ENCODE data around the gene NAE1. TPM values are rescaled to one million over a fixed set of nuclear protein-coding genes. Genes with fewer than 3 reads are reported as not detected.
"Not testable (repeated sequence)": the region's sequence is repeated elsewhere in the genome, so short reads cannot be mapped to it uniquely, and the experiment has no call there.

NAE1 gene
- total RNA-seq, 1 donor from 2014 or later = 125 TPM

GRCh38 chr16:66810391-66810790, 20.4 kb downstream of the NAE1 start:
- H3K9me3 Mint-ChIP-seq = no peaks in the 10 kb centered on the region
- no peak overlapping the region for H3K27ac Mint-ChIP-seq
- intact Hi-C loops (cut with micrococcal nuclease) = no loop called here
- no peaks in the 10 kb centered on the region for H3K27me3 Mint-ChIP-seq
- peaks cover 59% of the 10 kb centered on the region for H3K36me3 Mint-ChIP-seq (ENCODE audit: low read depth)
- no peak overlapping the region for H3K4me3 Mint-ChIP-seq
- DNase-seq = peak; percentile 42
- no peaks in the 10 kb centered on the region for H3K4me1 Mint-ChIP-seq

DNA sequence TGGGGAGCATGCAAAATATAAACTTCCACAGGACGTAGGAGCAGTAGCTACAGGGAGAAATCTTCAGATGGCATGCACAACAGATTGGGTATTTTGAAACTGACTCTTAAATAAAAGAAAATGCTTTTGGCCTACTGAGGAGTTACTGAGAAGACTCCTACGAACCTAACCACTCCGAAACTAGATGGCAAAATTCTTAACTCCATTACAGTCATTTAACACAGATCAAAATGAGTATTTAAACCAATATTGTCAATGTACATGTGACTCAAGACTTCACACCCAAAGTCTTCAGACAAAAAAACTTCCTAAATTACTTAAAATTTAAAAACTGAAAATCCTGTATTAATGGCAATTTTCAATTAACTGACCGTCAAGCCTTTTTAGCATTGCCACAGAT, 21.0 kb downstream of the NAE1 start:
- H3K4me3 Mint-ChIP-seq = no peak overlapping the region
- H3K27me3 Mint-ChIP-seq = no peaks in the 10 kb centered on the region
- no peak for DNase-seq
- peaks cover 58% of the 10 kb centered on the region for H3K36me3 Mint-ChIP-seq (ENCODE audit: low read depth)
- no peaks in the 10 kb centered on the region for H3K9me3 Mint-ChIP-seq
- H3K4me1 Mint-ChIP-seq = no peaks in the 10 kb centered on the region
- intact Hi-C loops (cut with micrococcal nuclease) = no loop called here
- no peak overlapping the region for H3K27ac Mint-ChIP-seq

- DNase-seq = no peak
- Mint-ChIP-seq H3K36me3 (ENCODE audit: low read depth) (peaks cover 23% of the 10 kb centered on the region), H3K4me3 (no peak overlapping the region), H3K4me1 (no peaks in the 10 kb centered on the region), H3K27ac (no peak overlapping the region), H3K9me3 (no peaks in the 10 kb centered on the region), H3K27me3 (no peaks in the 10 kb centered on the region)
- intact Hi-C loops (cut with micrococcal nuclease) = no loop called here
Measured at GRCh38 chr16:66802159-66802558, 28.6 kb downstream of the NAE1 start.

DNA sequence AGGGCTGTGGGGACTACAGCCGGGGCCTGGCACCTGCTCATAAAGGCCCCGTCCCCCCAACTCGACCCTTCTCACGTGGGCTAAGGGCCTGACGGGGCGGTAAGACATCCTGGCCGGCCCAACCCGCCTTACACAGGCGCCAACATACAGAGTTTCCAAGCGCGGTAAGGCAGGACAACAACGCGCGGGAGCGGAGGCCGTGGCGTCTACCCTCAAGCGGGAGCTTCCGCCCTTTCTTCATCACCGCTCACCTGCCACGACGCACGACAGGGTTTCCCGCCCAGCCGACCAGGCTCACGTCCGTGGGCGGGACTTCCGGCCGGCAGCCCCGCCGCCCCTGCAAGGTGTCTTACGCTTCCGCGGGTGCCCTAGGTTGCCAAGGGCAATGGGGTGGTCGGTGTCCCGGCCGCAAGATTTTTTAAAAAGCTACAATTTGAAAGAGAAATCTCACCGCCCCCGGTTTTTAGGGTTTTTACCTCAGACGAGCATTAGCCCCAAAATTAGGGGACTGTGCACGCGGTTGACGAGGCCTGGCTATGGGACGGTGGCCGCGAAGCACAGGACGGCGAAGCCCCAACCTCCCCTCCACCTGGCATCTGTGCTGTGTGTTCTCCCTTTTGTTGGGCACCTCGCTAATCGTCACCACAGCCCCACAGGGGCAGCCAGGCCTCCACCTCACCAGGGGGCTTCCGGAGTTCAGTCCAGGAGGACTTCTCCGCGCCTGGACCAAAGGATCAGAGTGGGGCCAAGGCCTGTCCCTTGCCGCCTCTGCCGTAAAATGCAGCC, 29.3 kb downstream of the NAE1 start, which contains the start of gene TERB1:
TSS of gene TERB1 (minus strand) at position 265 of the 786 bp plus-strand sequence. CDS start 4,786 bp downstream, outside the sequence.
- Mint-ChIP-seq H3K27ac (no peak within 1 kb of the TSS), H3K27me3 (no peaks in the 10 kb centered on the region), H3K4me1 (no peaks in the 10 kb centered on the region), H3K9me3 (no peaks in the 10 kb centered on the region), H3K36me3 (ENCODE audit: low read depth) (peaks cover 21% of the 10 kb centered on the region), H3K4me3 (no peak within 1 kb of the TSS)
- intact Hi-C loops (cut with micrococcal nuclease) = no loop called here
- DNase-seq = peak; percentile 50

GRCh38 chr16:66800856-66801255, 29.9 kb downstream of the NAE1 start:
- H3K4me1 Mint-ChIP-seq = no peaks in the 10 kb centered on the region
- H3K4me3 Mint-ChIP-seq = no peak overlapping the region
- intact Hi-C loops (cut with micrococcal nuclease) = no loop called here
- no peak overlapping the region for H3K27ac Mint-ChIP-seq
- peak; percentile 52 for DNase-seq
- no peaks in the 10 kb centered on the region for H3K27me3 Mint-ChIP-seq
- peaks cover 21% of the 10 kb centered on the region for H3K36me3 Mint-ChIP-seq (ENCODE audit: low read depth)
- no peaks in the 10 kb centered on the region for H3K9me3 Mint-ChIP-seq

DNA sequence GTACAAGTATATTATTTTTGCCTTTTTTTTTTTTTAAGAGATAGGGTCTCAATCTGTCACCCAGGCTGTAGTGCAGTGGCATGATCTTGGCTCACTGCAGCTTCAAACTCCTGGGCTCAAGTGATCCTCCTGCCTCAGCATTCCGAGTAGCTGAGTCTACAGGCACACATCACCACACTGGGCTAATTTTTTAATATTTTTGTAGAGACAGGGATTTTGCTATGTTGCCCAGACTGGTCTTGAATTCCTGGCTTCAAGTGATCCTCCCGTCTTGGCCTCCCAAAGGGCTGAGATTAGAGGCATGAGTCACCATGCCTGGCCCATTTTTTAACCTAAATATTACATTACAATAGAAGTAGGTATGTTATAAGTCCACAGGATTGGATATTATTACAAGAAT, 32.6 kb downstream of the NAE1 start:
- Mint-ChIP-seq H3K9me3 (no peaks in the 10 kb centered on the region), H3K4me1 (no peaks in the 10 kb centered on the region), H3K27ac (no peak overlapping the region), H3K27me3 (no peaks in the 10 kb centered on the region), H3K4me3 (no peak overlapping the region), H3K36me3 (ENCODE audit: low read depth) (peaks cover 2% of the 10 kb centered on the region)
- no peak for DNase-seq
- intact Hi-C loops (cut with micrococcal nuclease) = no loop called here

DNA sequence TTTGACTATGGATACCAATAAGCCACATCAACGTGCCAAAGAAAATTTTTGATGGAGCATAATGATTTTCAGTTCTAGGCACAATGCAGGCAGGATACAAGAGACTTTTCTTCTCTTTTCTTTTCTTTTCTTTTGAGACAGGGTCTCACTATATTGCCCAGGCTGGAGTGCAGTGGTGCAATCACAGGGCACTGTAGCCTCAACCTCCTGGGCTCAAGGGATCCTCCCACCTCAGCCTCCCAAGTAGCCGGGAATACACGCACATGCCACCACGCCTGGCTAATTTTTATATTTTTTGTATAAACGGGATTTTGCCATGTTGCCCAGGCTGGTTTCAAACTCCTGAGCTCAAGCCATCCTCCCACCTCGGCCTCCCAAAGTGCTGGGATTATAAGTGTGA, 36.8 kb downstream of the NAE1 start:
- H3K4me1 Mint-ChIP-seq; H3K36me3 Mint-ChIP-seq (ENCODE audit: low read depth); DNase-seq; intact Hi-C loops (cut with micrococcal nuclease); H3K4me3 Mint-ChIP-seq; H3K9me3 Mint-ChIP-seq; H3K27ac Mint-ChIP-seq: not testable (repeated sequence)
- peaks cover 12% of the 10 kb centered on the region for H3K27me3 Mint-ChIP-seq

DNA sequence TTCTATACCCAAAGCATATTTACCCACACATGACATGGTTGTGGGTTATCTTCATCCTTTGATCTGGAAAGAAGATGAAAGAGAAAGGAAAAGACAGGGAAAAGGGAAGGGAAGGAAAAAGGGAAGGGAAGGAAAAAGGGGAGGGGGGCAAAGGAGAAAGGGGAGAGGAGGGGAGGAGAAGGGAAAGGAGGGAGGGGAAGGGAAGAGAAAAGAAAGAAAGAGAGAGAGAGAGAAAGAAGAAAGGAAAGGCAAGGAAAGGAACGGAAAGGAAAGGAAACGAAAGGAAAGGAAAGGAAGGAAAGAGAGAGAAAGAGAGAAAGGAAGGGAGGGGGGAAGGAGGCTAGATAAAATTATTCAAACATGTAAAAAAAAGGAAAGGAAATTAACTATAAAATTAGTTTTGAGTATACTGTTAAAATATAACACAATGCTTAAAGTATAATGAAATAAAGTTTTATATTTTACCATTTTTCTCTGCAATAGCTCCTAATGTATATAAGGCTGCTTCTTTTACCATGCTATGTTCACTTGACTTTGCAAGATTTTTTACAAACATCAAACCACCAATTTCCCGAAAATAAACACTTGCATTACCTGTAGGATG, 40.5 kb downstream of the NAE1 start:
- Mint-ChIP-seq H3K4me1 (no peaks in the 10 kb centered on the region), H3K36me3 (ENCODE audit: low read depth) (no peaks in the 10 kb centered on the region), H3K9me3 (no peaks in the 10 kb centered on the region), H3K27ac (no peak overlapping the region), H3K4me3 (no peak overlapping the region), H3K27me3 (peaks cover 12% of the 10 kb centered on the region)
- no peak for DNase-seq
- intact Hi-C loops (cut with micrococcal nuclease) = no loop called here

DNA sequence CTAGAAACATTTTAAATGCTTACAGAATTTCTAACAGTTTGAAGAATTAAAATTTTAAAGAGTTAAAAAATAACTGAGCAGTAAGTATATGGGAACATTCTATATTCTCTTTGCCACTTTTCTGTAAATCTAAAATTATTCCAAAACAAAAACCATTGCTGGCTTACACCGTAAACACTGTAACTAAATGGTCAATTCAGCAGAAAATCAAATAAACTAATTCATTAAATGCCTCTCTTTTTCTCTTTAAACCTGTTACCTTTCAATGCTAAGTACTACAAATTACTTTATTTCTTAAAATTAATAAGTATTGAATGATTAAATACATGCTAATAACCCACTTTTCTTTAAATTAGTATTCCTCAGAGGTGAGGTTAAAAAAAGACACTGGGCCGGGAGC, 43.3 kb downstream of the NAE1 start:
- Mint-ChIP-seq H3K4me1 (no peaks in the 10 kb centered on the region), H3K27me3 (peaks cover 14% of the 10 kb centered on the region), H3K27ac (no peak overlapping the region), H3K4me3 (no peak overlapping the region), H3K36me3 (ENCODE audit: low read depth) (no peaks in the 10 kb centered on the region), H3K9me3 (no peaks in the 10 kb centered on the region)
- intact Hi-C loops (cut with micrococcal nuclease) = no loop called here
- DNase-seq = no peak

DNA sequence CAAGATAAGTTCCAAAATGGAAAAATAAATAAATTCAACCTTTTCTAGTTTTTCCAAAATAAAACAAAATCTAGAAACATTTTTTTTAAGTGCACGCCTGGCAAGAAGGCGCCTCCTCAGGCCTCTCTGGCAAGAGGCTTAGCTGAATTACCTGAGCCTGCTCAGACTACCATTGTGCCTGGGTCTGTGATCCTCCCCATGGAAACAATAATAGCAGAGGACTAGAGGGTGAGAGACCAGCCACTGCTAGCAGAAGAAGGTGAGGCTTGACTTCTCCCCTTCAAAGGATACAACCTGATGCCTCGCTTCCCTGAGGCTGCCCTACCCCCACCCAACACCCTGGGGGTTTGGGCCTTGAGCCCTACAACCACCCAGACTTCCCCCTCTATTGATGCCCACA, 44.2 kb downstream of the NAE1 start:
- Mint-ChIP-seq H3K27me3 (peaks cover 9% of the 10 kb centered on the region), H3K36me3 (ENCODE audit: low read depth) (no peaks in the 10 kb centered on the region), H3K27ac (no peak overlapping the region), H3K9me3 (no peaks in the 10 kb centered on the region), H3K4me1 (no peaks in the 10 kb centered on the region), H3K4me3 (no peak overlapping the region)
- DNase-seq = no peak
- intact Hi-C loops (cut with micrococcal nuclease) = no loop called here

DNA sequence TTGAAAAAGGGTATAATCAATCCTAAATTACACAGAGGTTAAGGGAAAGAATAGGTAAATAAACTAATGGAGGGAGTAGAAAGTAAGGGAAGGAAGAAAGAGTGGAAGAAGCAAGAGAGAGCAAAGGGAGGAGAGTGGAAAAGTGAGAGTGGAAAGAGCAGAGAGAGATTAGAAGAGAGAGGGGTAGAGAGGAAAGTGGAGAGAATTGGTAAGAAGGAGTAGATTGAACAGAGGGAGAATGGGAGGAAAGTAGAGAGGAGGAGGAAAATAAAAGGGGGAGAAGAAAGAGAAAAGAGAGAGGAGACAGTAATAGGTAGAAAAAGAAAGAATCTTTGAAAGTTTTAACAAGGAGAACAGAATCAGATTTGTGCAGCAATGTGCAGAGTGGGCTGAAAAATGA, 54.3 kb downstream of the NAE1 start:
- DNase-seq = no peak
- Mint-ChIP-seq H3K27me3 (no peaks in the 10 kb centered on the region), H3K36me3 (ENCODE audit: low read depth) (no peaks in the 10 kb centered on the region), H3K4me3 (no peak overlapping the region), H3K4me1 (no peaks in the 10 kb centered on the region), H3K9me3 (no peaks in the 10 kb centered on the region), H3K27ac (no peak overlapping the region)
- intact Hi-C loops (cut with micrococcal nuclease) = no loop called here

DNA sequence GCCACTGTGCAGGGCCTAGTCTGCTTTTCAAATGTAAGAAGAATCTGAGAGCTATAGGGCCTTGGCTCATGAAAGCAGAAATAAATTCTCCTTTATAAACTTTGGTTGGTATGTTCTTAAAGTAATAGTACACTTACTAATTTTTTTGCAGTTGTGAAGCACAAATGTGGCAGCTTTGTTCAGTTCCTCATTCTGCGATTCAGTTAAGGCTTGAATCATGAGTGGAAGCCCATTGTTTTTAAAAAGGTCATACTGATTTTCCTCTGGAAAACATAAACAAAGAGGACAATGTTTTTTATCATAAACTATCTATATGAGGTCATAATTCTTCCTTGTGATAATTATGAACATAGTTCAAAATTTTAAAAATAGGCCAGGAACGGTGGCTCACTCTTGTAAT, 55.8 kb downstream of the NAE1 start:
- Mint-ChIP-seq H3K9me3 (no peaks in the 10 kb centered on the region), H3K4me3 (no peak overlapping the region), H3K36me3 (ENCODE audit: low read depth) (no peaks in the 10 kb centered on the region), H3K4me1 (no peaks in the 10 kb centered on the region), H3K27ac (no peak overlapping the region), H3K27me3 (peaks cover under 1% of the 10 kb centered on the region)
- intact Hi-C loops (cut with micrococcal nuclease) = no loop called here
- no peak for DNase-seq

DNA sequence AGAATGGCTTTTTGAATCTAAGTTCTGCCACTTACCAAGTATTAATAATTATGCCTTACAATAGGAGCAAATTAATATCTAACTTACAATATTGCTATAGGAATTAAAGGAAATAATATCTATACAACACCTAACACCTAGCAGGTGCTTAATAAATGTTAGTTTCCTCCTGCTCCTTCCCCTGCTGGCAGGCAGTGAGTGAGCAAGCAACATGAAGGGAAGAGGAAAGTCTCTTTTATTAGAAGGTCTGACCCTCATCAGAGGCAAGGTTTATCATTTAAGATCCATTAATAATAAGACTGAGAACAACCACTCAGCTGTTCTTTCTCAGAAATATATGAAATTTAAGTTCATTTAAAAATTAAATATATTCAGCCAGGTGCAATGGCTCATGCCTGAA, 72.7 kb downstream of the NAE1 start:
- intact Hi-C loops (cut with micrococcal nuclease) = loop anchor here (10.0 kb wide), 1 partner anchor 107 kb away; no protein-coding TSS in a partner anchor
- Mint-ChIP-seq H3K4me3 (no peak overlapping the region), H3K4me1 (no peaks in the 10 kb centered on the region), H3K36me3 (ENCODE audit: low read depth) (no peaks in the 10 kb centered on the region), H3K27ac (no peak overlapping the region), H3K27me3 (peaks cover 28% of the 10 kb centered on the region), H3K9me3 (no peaks in the 10 kb centered on the region)
- DNase-seq = no peak

GRCh38 chr16:66754819-66755218, 76.0 kb downstream of the NAE1 start:
- Mint-ChIP-seq H3K9me3 (no peaks in the 10 kb centered on the region), H3K4me3 (no peak overlapping the region)

More at GRCh38 chr16:66754819-66755218, 76.0 kb downstream of the NAE1 start:
- H3K4me1 Mint-ChIP-seq = peaks cover 20% of the 10 kb centered on the region
- intact Hi-C loops (cut with micrococcal nuclease) = loop anchor here (5.0 to 10.0 kb wide), 2 partner anchors 110 to 148 kb away; no protein-coding TSS in a partner anchor
- peaks cover 4% of the 10 kb centered on the region for H3K36me3 Mint-ChIP-seq (ENCODE audit: low read depth)
- no peak overlapping the region for H3K27ac Mint-ChIP-seq
- H3K27me3 Mint-ChIP-seq = peaks cover 33% of the 10 kb centered on the region
- DNase-seq = no peak

Data from activated CD4-positive, alpha-beta T cell treated with anti-CD3 and anti-CD28 coated beads, Interleukin-2, amount 10 ng/mL, durations not matched to agents 24 days and 14 days (primary cell).